Spleen (tissue), 7 donors: ENCODE measurements around the gene CLEC16A.

Experiments
- POLR2A ChIP-seq, 3 donors: fragments of 450-650 bp; IDR thresholded peaks; one replicate each; pipeline ENCODE4 v1.5.1; 2017; ENCODE audit warnings: antibody characterized with exemption in 3 of 3, mild to moderate bottlenecking in 1 of 3
- POLR2AphosphoS5 ChIP-seq, 3 donors: sonication (generic); formaldehyde crosslinking; IDR thresholded peaks; one replicate each; pipeline ENCODE4 v1.5.1; 2017; ENCODE audit warnings: antibody characterized with exemption in 3 of 3
- TF ChIP-seq, protein P1 (sequence below), 11 experiments: fragments of 200-600 bp in 7 of 11; fragments of 450-650 bp in 4 of 11; sonication (generic) in 4 of 11; IDR thresholded peaks in 8 of 11; conservative IDR thresholded peaks in 3 of 11; 1 replicate in 7 of 11; 2 replicates in 4 of 11; pipeline versions ENCODE4 v1.4.0 to v1.8.0; 2016 to 2021; ENCODE audit warnings: antibody characterized with exemption in 11 of 11, inconsistent platforms in 4 of 11, mild to moderate bottlenecking in 1 of 11
- donor health status: DM: no; HTN: no; CAD: no; lungs with moderate emphysema.
- donor health status: DM: no; HTN: no; CAD: no.
- donor health status: DM: no; HTN: no; CAD: no.

DNA sequence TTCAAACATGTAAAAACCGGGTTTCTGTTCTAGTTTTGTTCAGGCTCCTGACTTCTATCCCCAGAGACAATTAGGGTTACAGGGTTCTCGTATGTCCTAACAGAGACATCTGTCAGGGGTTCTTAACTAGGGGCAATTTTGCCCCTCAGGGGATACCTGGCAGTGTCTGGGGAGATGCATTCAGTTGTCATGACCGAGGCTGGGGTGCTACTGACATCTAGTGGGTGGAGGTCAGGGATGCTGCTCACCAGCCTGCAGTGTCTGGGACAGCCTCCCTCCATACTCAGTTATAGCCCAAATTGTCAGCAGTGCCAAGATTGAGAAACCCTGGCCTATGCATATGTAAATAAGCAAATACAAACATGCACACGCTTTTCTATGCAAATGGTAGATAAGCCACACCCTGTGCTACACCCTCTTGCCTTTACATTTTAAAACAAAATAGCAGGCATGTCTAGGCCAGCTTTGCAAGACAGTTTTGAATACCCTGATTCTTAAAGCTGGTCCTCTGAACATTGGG is 37.4 kb downstream of the CLEC16A start:
- TF ChIP-seq, protein P1, sequence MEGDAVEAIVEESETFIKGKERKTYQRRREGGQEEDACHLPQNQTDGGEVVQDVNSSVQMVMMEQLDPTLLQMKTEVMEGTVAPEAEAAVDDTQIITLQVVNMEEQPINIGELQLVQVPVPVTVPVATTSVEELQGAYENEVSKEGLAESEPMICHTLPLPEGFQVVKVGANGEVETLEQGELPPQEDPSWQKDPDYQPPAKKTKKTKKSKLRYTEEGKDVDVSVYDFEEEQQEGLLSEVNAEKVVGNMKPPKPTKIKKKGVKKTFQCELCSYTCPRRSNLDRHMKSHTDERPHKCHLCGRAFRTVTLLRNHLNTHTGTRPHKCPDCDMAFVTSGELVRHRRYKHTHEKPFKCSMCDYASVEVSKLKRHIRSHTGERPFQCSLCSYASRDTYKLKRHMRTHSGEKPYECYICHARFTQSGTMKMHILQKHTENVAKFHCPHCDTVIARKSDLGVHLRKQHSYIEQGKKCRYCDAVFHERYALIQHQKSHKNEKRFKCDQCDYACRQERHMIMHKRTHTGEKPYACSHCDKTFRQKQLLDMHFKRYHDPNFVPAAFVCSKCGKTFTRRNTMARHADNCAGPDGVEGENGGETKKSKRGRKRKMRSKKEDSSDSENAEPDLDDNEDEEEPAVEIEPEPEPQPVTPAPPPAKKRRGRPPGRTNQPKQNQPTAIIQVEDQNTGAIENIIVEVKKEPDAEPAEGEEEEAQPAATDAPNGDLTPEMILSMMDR (IDR thresholded peaks at IDR 0.05 in 8 of 11, conservative IDR thresholded peaks at IDR 0.05 in 3 of 11): peak in 8 of 11 experiments; percentile 17 to 54 (median 28)
- TF ChIP-seq POLR2A (IDR thresholded peaks at IDR 0.05): no peak
- no peak for TF ChIP-seq POLR2AphosphoS5 (IDR thresholded peaks at IDR 0.05)
